IMR-90 (cell line): ENCODE results near the gene MGAT4A. TPM values are rescaled to one million over a fixed set of nuclear protein-coding genes. Genes with fewer than 3 reads are reported as not detected.

Experiments used
- ATAC-seq: fragments of 200-7000 bp; cut with Tn5 transposase; 2 replicates; pipeline ENCODE4 v1.9.1; 2020; ENCODE audit warnings: low read depth, mild to moderate bottlenecking, moderate library complexity
- BruUV-seq: library from RNA; stranded (reverse); fragments of 400-500 nt; replicated peaks from 2 replicates; lab custom pipeline; 2021; lab: Mats Ljungman, UMichigan
- CTCF ChIA-PET: fragments of 300-600 bp; formaldehyde crosslinking; extraction: SDS; loops from one replicate; lab custom pipeline; 2021; ENCODE audit warnings: antibody characterized with exemption; lab: Yijun Ruan, JAX
- POLR2A ChIA-PET: fragments of 300-600 bp; sonication (Branson Sonifier 250); formaldehyde crosslinking; loops from one replicate; lab custom pipeline; 2022; ENCODE audit warnings: antibody characterized with exemption; ENCODE audit not compliant: unreplicated experiment; lab: Charles Lee
- DNase-seq: peaks from one replicate; pipeline ENCODE4 v3.0.0; 2013
- H2AFZ ChIP-seq: replicated peaks from 2 replicates; pipeline ENCODE3; 2013; ENCODE audit warnings: low read length, mild to moderate bottlenecking; ENCODE audit not compliant: poor library complexity
- H2AK5ac ChIP-seq: 2 replicates; pipeline ENCODE4 v1.6.1; 2013; ENCODE audit warnings: low read depth, low read length, inconsistent platforms
- H2AK9ac ChIP-seq: replicated peaks from 2 replicates; pipeline ENCODE3; 2013; ENCODE audit warnings: mild to moderate bottlenecking, low read depth, low read length, moderate library complexity; ENCODE audit not compliant: poor library complexity
- H2BK120ac ChIP-seq: 2 replicates; pipeline ENCODE4 v1.6.1; 2013; ENCODE audit warnings: low read depth, low read length, inconsistent platforms
- H2BK15ac ChIP-seq: 3 replicates; pipeline ENCODE4 v1.6.1; 2013; ENCODE audit warnings: low read depth, low read length, inconsistent platforms
- H2BK20ac ChIP-seq: 2 replicates; pipeline ENCODE4 v1.6.1; 2013; ENCODE audit warnings: low read depth, mild to moderate bottlenecking, inconsistent platforms, low read length, moderate library complexity
- H2BK5ac ChIP-seq: 2 replicates; pipeline ENCODE4 v1.6.1; 2013; ENCODE audit warnings: mild to moderate bottlenecking, low read depth, low read length, inconsistent platforms; ENCODE audit not compliant: poor library complexity, severe bottlenecking
- H3K14ac ChIP-seq: replicated peaks from 2 replicates; pipeline ENCODE4 v1.6.1; 2013; ENCODE audit warnings: low read depth, low read length, inconsistent platforms
- H3K18ac ChIP-seq: 2 replicates; pipeline ENCODE4 v1.6.1; 2013; ENCODE audit warnings: low read depth, low read length, control low read depth
- H3K23ac ChIP-seq: 2 replicates; pipeline ENCODE4 v1.6.1; 2013; ENCODE audit warnings: low read depth, low read length, inconsistent platforms
- H3K27ac ChIP-seq: 2 replicates; pipeline ENCODE4 v1.5.1; 2013; ENCODE audit warnings: mild to moderate bottlenecking, control low read depth, low read length; ENCODE audit not compliant: insufficient read depth
- H3K27me3 ChIP-seq: 2 replicates; pipeline ENCODE4 v1.6.1; 2013; ENCODE audit warnings: low read length; ENCODE audit not compliant: control insufficient read depth, insufficient read depth
- H3K36me3 ChIP-seq: 2 replicates; pipeline ENCODE4 v1.6.1; 2013; ENCODE audit warnings: low read length, mixed read lengths; ENCODE audit not compliant: control insufficient read depth, insufficient read depth
- H3K4ac ChIP-seq: 2 replicates; pipeline ENCODE4 v1.6.1; 2013; ENCODE audit warnings: low read depth, low read length, inconsistent platforms
- H3K4me1 ChIP-seq: 2 replicates; pipeline ENCODE4 v1.6.1; 2013; ENCODE audit warnings: low read length, mixed read lengths; ENCODE audit not compliant: control insufficient read depth, insufficient read depth
- H3K4me2 ChIP-seq: 2 replicates; pipeline ENCODE4 v1.6.1; 2013; ENCODE audit warnings: low read depth, mild to moderate bottlenecking, control low read depth, low read length, moderate library complexity
- H3K4me3 ChIP-seq: 2 replicates; pipeline ENCODE4 v1.5.1; 2013; ENCODE audit warnings: low read depth, mild to moderate bottlenecking, control low read depth, low read length, moderate library complexity; ENCODE audit not compliant: insufficient read depth
- H3K56ac ChIP-seq: 2 replicates; pipeline ENCODE4 v1.6.1; 2013; ENCODE audit warnings: low read length, inconsistent platforms; ENCODE audit not compliant: insufficient read depth; ENCODE audit errors: extremely low read depth
- H3K79me1 ChIP-seq, 2 experiments: 2 replicates each; pipeline ENCODE4 v1.6.1; 2013; ENCODE audit warnings: low read length in 2 of 2, inconsistent platforms in 1 of 2, low read depth in 1 of 2
- H3K9ac ChIP-seq: 2 replicates; pipeline ENCODE4 v1.6.1; 2013; ENCODE audit warnings: low read depth, low read length, control low read depth
- H3K9me1 ChIP-seq: 2 replicates; pipeline ENCODE4 v1.6.1; 2013; ENCODE audit warnings: low read length, inconsistent platforms; ENCODE audit not compliant: insufficient read depth
- H3K9me3 ChIP-seq: 2 replicates; pipeline ENCODE4 v1.6.1; 2013; ENCODE audit warnings: low read length; ENCODE audit not compliant: control insufficient read depth, insufficient read depth
- H4K20me1 ChIP-seq: 2 replicates; pipeline ENCODE4 v1.6.1; 2013; ENCODE audit warnings: low read length, inconsistent platforms; ENCODE audit not compliant: insufficient read depth
- H4K5ac ChIP-seq: 2 replicates; pipeline ENCODE4 v1.6.1; 2013; ENCODE audit warnings: mild to moderate bottlenecking, low read depth, low read length, control low read depth
- H4K8ac ChIP-seq, 2 experiments: 2 replicates each; pipeline ENCODE4 v1.6.1; 2013; ENCODE audit warnings: low read depth in 2 of 2, low read length in 2 of 2, control low read depth in 1 of 2, inconsistent platforms in 1 of 2
- H4K91ac ChIP-seq: 2 replicates; pipeline ENCODE4 v1.6.1; 2013; ENCODE audit warnings: low read depth, low read length, inconsistent platforms; ENCODE audit not compliant: insufficient read depth
- BHLHE40 ChIP-seq: fragments of 150-350 bp; IDR thresholded peaks from 2 replicates; pipeline ENCODE4 v1.6.1; 2016; ENCODE audit warnings: mild to moderate bottlenecking, low read depth, low read length
- CEBPB ChIP-seq: IDR thresholded peaks from 2 replicates; pipeline ENCODE4 v1.6.1; 2012; ENCODE audit warnings: low read depth, low read length, improper control_type of control experiment
- CHD1 ChIP-seq: IDR thresholded peaks from 2 replicates; pipeline ENCODE4 v1.6.1; 2012; ENCODE audit warnings: low read depth, low read length, improper control_type of control experiment
- FOS ChIP-seq: fragments of 150-350 bp; IDR thresholded peaks from 2 replicates; pipeline ENCODE4 v1.6.1; 2016; ENCODE audit warnings: low read depth, low read length
- MAFK ChIP-seq: IDR thresholded peaks from 2 replicates; pipeline ENCODE4 v1.6.1; 2012; ENCODE audit warnings: low read depth, low read length, improper control_type of control experiment
- MAZ ChIP-seq: IDR thresholded peaks from 2 replicates; pipeline ENCODE4 v1.6.1; 2012; ENCODE audit warnings: low read depth, mild to moderate bottlenecking, low read length, improper control_type of control experiment, moderate library complexity, borderline replicate concordance
- MXI1 ChIP-seq: IDR thresholded peaks from 2 replicates; pipeline ENCODE4 v1.6.1; 2012; ENCODE audit warnings: low read depth, mild to moderate bottlenecking, low read length, moderate library complexity, borderline replicate concordance
- NFE2L2 ChIP-seq: fragments of 150-350 bp; IDR thresholded peaks from 2 replicates; pipeline ENCODE4 v1.6.1; 2016; ENCODE audit warnings: low read depth, mild to moderate bottlenecking, low read length
- POLR2A ChIP-seq: IDR thresholded peaks from 2 replicates; pipeline ENCODE4 v1.6.1; 2012; ENCODE audit warnings: mild to moderate bottlenecking, low read depth, low read length
- RAD21 ChIP-seq: IDR thresholded peaks from 2 replicates; pipeline ENCODE4 v1.6.1; 2012; ENCODE audit warnings: low read length, improper control_type of control experiment
- RCOR1 ChIP-seq: IDR thresholded peaks from 2 replicates; pipeline ENCODE4 v1.6.1; 2012; ENCODE audit warnings: mild to moderate bottlenecking, low read length, improper control_type of control experiment; ENCODE audit not compliant: insufficient replicate concordance
- RFX5 ChIP-seq: IDR thresholded peaks from 2 replicates; pipeline ENCODE4 v1.8.0; 2012; ENCODE audit warnings: low read depth, mild to moderate bottlenecking, low read length, moderate library complexity
- SMC3 ChIP-seq: fragments of 150-350 bp; IDR thresholded peaks from 2 replicates; pipeline ENCODE4 v1.6.1; 2016; ENCODE audit warnings: low read depth, mild to moderate bottlenecking, antibody characterized with exemption, low read length, moderate library complexity
- WGBS, 2 experiments: methylation state at CpG; one replicate each; pipeline versions ENCODE4 v1.1.5 to v1.1.7; 2013; ENCODE audit warnings: missing lambda C conversion rate in 2 of 2; ENCODE audit not compliant: insufficient read length in 1 of 2; ENCODE audit errors: extremely low coverage in 2 of 2; 5-methylcytosine and 5-hydroxymethylcytosine counted together
- dilution Hi-C: fragments of 300-500 bp; cut with HindIII; formaldehyde crosslinking; loops from one replicate; pipeline ENCODE4 v1.14.3; 2018; ENCODE audit warnings: low sequenced_read_pairs; ENCODE audit not compliant: unreplicated experiment
- in situ Hi-C: fragments of 300-500 bp; cut with MboI; formaldehyde crosslinking; loops from 3 replicates; pipeline ENCODE4 v1.14.3; 2019; ENCODE audit warnings: low sequenced_read_pairs, inconsistent platforms, mixed read lengths
- intact Hi-C: fragments of 100-400 bp; cut with micrococcal nuclease; formaldehyde crosslinking; loops from 2 replicates; pipeline ENCODE4 v1.10.0; 2022
- polyA plus RNA-seq, 3 experiments: library from polyadenylated mRNA; depleted of rRNA; stranded (reverse); fragments of >200 nt; gene quantifications; 2 replicates each; pipeline ENCODE4 v1.2.3, GENCODE V29; 2012; ENCODE audit warnings: low replicate concordance in 1 of 3
- total RNA-seq: library from RNA; depleted of rRNA; stranded (reverse); fragments of >200 nt; gene quantifications from 2 replicates; pipeline ENCODE4 v1.2.3, GENCODE V29; 2012
- TF ChIP-seq, protein P1 (sequence below): conservative IDR thresholded peaks from 2 replicates; pipeline ENCODE4 v1.5.1; 2012; ENCODE audit warnings: mild to moderate bottlenecking, low read depth, low read length, improper control_type of control experiment
- TF ChIP-seq, protein P2 (sequence below): fragments of 150-350 bp; IDR thresholded peaks from 2 replicates; pipeline ENCODE4 v1.6.1; 2017; ENCODE audit warnings: mild to moderate bottlenecking, antibody characterized with exemption, low read length, low read depth
- TF ChIP-seq, protein P3 (sequence below): fragments of 150-350 bp; IDR thresholded peaks from 2 replicates; pipeline ENCODE4 v1.6.1; 2016; ENCODE audit warnings: low read depth, mild to moderate bottlenecking, low read length, moderate library complexity, borderline replicate concordance

Gene MGAT4A
- total and polyA plus RNA-seq, 2 of the 4 experiments (the other 2 are of a cell fraction) = under 0.01 TPM; not detected in 1

DNA sequence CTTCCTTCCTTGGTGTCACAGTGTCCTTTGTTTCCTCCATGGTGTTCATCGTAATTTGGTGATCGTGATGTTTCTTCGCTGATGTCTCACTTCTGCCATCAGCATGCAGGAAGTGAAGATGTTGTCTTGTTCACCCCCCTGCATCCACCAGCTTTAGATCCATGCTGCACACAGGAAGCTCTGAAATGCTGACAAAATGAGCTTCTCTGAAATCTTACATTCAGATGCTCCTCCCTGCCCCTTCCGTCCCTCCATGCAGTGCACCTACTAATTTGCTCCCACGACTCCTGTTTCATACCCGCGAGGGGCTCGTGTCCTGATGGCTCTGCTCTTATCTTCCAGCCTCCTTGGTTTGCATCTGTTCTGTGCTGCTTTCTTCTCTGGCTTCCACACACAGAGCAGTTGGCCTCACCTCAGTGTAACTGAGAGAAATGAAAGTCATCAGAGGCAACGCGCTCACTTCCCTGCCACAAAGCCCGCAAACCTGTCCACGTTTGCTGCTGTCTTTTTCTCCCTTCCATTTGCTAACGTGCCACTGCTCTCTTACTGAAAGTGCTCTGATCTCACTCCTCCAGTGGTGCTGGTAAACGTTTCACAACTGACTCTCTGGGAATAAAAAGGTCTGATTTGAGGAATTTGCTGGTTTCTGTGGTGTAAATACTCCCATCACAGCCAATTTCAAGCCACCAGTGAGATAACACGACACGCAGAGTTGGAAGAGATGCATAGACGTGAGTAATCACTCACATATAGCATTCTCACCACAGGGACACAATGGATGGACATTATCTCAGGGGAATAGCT is 41.0 kb upstream of the MGAT4A start:
- Histone ChIP-seq H4K91ac (no peak overlapping the region), H2BK5ac (no peak overlapping the region), H3K23ac (no peak overlapping the region), H3K56ac (no peak overlapping the region), H3K9ac (no peak overlapping the region), H3K4me1 (no peaks in the 10 kb centered on the region), H4K8ac (no peak overlapping the region), H3K27me3 (peaks cover 17% of the 10 kb centered on the region), H2BK20ac (no peak overlapping the region), H3K79me1 (no peaks in the 10 kb centered on the region), H2AK9ac (no peak overlapping the region), H2BK15ac (no peak overlapping the region), H4K20me1 (no peaks in the 10 kb centered on the region), H3K14ac (no peak overlapping the region), H3K4ac (no peak overlapping the region), H3K36me3 (no peaks in the 10 kb centered on the region), H3K18ac (no peak overlapping the region), H4K5ac (no peak overlapping the region), H3K4me3 (no peak overlapping the region), H3K9me1 (no peaks in the 10 kb centered on the region), H2BK120ac (no peak overlapping the region), H3K4me2 (no peak overlapping the region), H3K9me3 (no peaks in the 10 kb centered on the region), H2AK5ac (no peak overlapping the region), H3K27ac (no peak overlapping the region), H2AFZ (no peak overlapping the region)
- in situ Hi-C loops (no loop called here), dilution Hi-C loops (no loop called here), intact Hi-C loops (no loop called here)
- TF ChIP-seq RAD21 (no peak), RFX5 (no peak), RCOR1 (no peak), NFE2L2 (no peak), MXI1 (no peak), MAZ (no peak), POLR2A (no peak), FOS (no peak), BHLHE40 (no peak), CEBPB (no peak), CHD1 (no peak), SMC3 (no peak), MAFK (no peak)
- TF ChIP-seq, protein P1, sequence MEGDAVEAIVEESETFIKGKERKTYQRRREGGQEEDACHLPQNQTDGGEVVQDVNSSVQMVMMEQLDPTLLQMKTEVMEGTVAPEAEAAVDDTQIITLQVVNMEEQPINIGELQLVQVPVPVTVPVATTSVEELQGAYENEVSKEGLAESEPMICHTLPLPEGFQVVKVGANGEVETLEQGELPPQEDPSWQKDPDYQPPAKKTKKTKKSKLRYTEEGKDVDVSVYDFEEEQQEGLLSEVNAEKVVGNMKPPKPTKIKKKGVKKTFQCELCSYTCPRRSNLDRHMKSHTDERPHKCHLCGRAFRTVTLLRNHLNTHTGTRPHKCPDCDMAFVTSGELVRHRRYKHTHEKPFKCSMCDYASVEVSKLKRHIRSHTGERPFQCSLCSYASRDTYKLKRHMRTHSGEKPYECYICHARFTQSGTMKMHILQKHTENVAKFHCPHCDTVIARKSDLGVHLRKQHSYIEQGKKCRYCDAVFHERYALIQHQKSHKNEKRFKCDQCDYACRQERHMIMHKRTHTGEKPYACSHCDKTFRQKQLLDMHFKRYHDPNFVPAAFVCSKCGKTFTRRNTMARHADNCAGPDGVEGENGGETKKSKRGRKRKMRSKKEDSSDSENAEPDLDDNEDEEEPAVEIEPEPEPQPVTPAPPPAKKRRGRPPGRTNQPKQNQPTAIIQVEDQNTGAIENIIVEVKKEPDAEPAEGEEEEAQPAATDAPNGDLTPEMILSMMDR = no peak
- TF ChIP-seq, protein P2, sequence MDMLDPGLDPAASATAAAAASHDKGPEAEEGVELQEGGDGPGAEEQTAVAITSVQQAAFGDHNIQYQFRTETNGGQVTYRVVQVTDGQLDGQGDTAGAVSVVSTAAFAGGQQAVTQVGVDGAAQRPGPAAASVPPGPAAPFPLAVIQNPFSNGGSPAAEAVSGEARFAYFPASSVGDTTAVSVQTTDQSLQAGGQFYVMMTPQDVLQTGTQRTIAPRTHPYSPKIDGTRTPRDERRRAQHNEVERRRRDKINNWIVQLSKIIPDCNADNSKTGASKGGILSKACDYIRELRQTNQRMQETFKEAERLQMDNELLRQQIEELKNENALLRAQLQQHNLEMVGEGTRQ = no peak
- TF ChIP-seq, protein P3, sequence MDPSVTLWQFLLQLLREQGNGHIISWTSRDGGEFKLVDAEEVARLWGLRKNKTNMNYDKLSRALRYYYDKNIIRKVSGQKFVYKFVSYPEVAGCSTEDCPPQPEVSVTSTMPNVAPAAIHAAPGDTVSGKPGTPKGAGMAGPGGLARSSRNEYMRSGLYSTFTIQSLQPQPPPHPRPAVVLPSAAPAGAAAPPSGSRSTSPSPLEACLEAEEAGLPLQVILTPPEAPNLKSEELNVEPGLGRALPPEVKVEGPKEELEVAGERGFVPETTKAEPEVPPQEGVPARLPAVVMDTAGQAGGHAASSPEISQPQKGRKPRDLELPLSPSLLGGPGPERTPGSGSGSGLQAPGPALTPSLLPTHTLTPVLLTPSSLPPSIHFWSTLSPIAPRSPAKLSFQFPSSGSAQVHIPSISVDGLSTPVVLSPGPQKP = no peak
- ATAC-seq = no peak
- no TSS peak for BruUV-seq
- ChIA-PET CTCF (no interaction called here), POLR2A (no interaction called here)
- WGBS, 2 experiments = 71% methylated on average over 12 of the region's 17 CpGs; no CpG with 5 or more reads in 1 of the 2 experiments
- DNase-seq = no peak
